Mesendoderm (in vitro differentiated cells): ENCODE results near the gene SPG11.
"Not testable (repeated sequence)": the region's sequence is repeated elsewhere in the genome, so short reads cannot be mapped to it uniquely, and the experiment has no call there.

Experiments
- DNase-seq: peaks from one replicate; pipeline ENCODE4 v3.0.0; 2013
- H2AK5ac ChIP-seq: 2 replicates; pipeline ENCODE4 v1.6.1; 2013; ENCODE audit warnings: low read length, inconsistent platforms
- H2BK120ac ChIP-seq: 2 replicates; pipeline ENCODE4 v1.6.1; 2013; ENCODE audit warnings: low read depth, mild to moderate bottlenecking, low read length, moderate library complexity, mixed read lengths
- H2BK15ac ChIP-seq: replicated peaks from 2 replicates; pipeline ENCODE4 v1.6.1; 2013; ENCODE audit warnings: low read depth, mild to moderate bottlenecking, moderate library complexity
- H2BK5ac ChIP-seq: 2 replicates; pipeline ENCODE4 v1.6.1; 2013; ENCODE audit warnings: low read length, inconsistent platforms
- H3K18ac ChIP-seq: 2 replicates; pipeline ENCODE4 v1.6.1; 2013; ENCODE audit warnings: mild to moderate bottlenecking, low read length, mixed read lengths
- H3K23ac ChIP-seq: one replicate; pipeline ENCODE4 v1.6.1; 2013; ENCODE audit warnings: low read length
- H3K27ac ChIP-seq: 2 replicates; pipeline ENCODE4 v1.5.1; 2013; ENCODE audit warnings: low read depth, mild to moderate bottlenecking, inconsistent platforms, low read length, moderate library complexity
- H3K27me3 ChIP-seq: 2 replicates; pipeline ENCODE4 v1.6.1; 2013; ENCODE audit warnings: low read length, control low read depth, mild to moderate bottlenecking, inconsistent platforms; ENCODE audit not compliant: insufficient read depth, poor library complexity
- H3K36me3 ChIP-seq: 2 replicates; pipeline ENCODE4 v1.6.1; 2013; ENCODE audit warnings: low read length, inconsistent platforms; ENCODE audit not compliant: control insufficient read depth, insufficient read depth
- H3K4ac ChIP-seq: one replicate; pipeline ENCODE4 v1.6.1; 2013; ENCODE audit warnings: low read depth, mild to moderate bottlenecking, low read length, moderate library complexity
- H3K4me1 ChIP-seq: 2 replicates; pipeline ENCODE4 v1.6.1; 2013; ENCODE audit warnings: low read depth, low read length, inconsistent platforms; ENCODE audit not compliant: control insufficient read depth
- H3K4me2 ChIP-seq: 2 replicates; pipeline ENCODE4 v1.6.1; 2013; ENCODE audit warnings: low read length
- H3K4me3 ChIP-seq: 2 replicates; pipeline ENCODE4 v1.5.1; 2013; ENCODE audit warnings: mild to moderate bottlenecking, low read length
- H3K56ac ChIP-seq: one replicate; pipeline ENCODE4 v1.6.1; 2013; ENCODE audit warnings: low read length
- H3K79me1 ChIP-seq: 2 replicates; pipeline ENCODE4 v1.6.1; 2013; ENCODE audit warnings: low read length, inconsistent platforms
- H3K79me2 ChIP-seq: 2 replicates; pipeline ENCODE4 v1.6.1; 2013; ENCODE audit warnings: mild to moderate bottlenecking, low read length; ENCODE audit not compliant: control insufficient read depth, insufficient read depth
- H3K9ac ChIP-seq: 2 replicates; pipeline ENCODE4 v1.6.1; 2013; ENCODE audit warnings: low read length, inconsistent platforms
- H4K5ac ChIP-seq: one replicate; pipeline ENCODE4 v1.6.1; 2013; ENCODE audit warnings: low read length
- H4K8ac ChIP-seq: one replicate; pipeline ENCODE4 v1.6.1; 2013; ENCODE audit warnings: low read depth, mild to moderate bottlenecking, control low read depth, low read length, moderate library complexity
- WGBS: extraction: QIAGEN DNeasy Blood & Tissue Kit; methylation state at CpG from one replicate; pipeline ENCODE4 v1.1.7; 2013; ENCODE audit warnings: low lambda C conversion rate, missing lambda C conversion rate; ENCODE audit not compliant: insufficient coverage; ENCODE audit errors: extremely low coverage; 5-methylcytosine and 5-hydroxymethylcytosine counted together

The SPG11 gene

GRCh38 chr15:44698641-44699040 lies 35.2 kb upstream of the SPG11 start:
- Histone ChIP-seq H2BK120ac (no peak overlapping the region), H3K4me1 (no peaks in the 10 kb centered on the region), H2AK5ac (no peak overlapping the region), H3K9ac (no peak overlapping the region), H2BK5ac (no peak overlapping the region), H3K4me3 (no peak overlapping the region), H3K36me3 (no peaks in the 10 kb centered on the region), H2BK15ac (no peak overlapping the region), H3K4ac (no peak overlapping the region), H3K27me3 (no peaks in the 10 kb centered on the region), H3K18ac (no peak overlapping the region), H3K56ac (no peak overlapping the region), H3K79me1 (no peaks in the 10 kb centered on the region), H3K79me2 (no peaks in the 10 kb centered on the region), H3K23ac (no peak overlapping the region), H3K27ac (no peak overlapping the region), H4K5ac (no peak overlapping the region), H3K4me2 (no peak overlapping the region), H4K8ac (no peak overlapping the region)
- no peak for DNase-seq
- WGBS: no CpG with 5 or more reads among the region's 2 CpGs

GRCh38 chr15:44697014-44697413 lies 33.6 kb upstream of the SPG11 start:
- H3K79me1 ChIP-seq: no peaks in the 10 kb centered on the region

DNA sequence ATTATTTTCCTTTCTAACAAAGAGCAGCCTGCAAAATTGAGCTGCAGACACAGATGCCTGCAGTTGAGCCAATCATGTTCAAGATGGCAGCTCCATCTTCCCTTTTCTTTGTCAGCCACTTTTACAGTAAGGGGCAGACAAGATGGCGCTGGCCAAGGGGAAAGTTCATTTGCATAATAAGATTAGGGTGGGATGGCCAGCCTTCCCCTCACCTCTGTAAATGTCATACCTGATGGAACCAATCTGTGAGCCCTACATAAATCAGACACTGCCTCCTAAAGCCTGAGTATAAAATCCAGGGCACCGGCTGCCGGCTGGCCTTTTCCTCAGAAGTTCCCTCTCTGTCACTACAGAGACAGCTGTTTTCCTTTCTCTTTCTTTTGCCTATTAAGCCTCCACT lies 31.8 kb upstream of the SPG11 start:
- Histone ChIP-seq H2BK15ac (no peak overlapping the region), H3K4ac (no peak overlapping the region), H3K27ac (no peak overlapping the region), H3K36me3 (no peaks in the 10 kb centered on the region), H3K4me1 (no peaks in the 10 kb centered on the region), H3K18ac (no peak overlapping the region), H3K79me1 (no peaks in the 10 kb centered on the region), H2BK120ac (no peak overlapping the region), H4K5ac (no peak overlapping the region), H2AK5ac (no peak overlapping the region), H4K8ac (no peak overlapping the region), H3K27me3 (no peaks in the 10 kb centered on the region), H3K4me3 (no peak overlapping the region), H3K4me2 (no peak overlapping the region), H3K79me2 (no peaks in the 10 kb centered on the region), H3K9ac (no peak overlapping the region), H3K23ac (no peak overlapping the region), H3K56ac (no peak overlapping the region), H2BK5ac (no peak overlapping the region)
- WGBS: no CpG with 5 or more reads among the region's 3 CpGs
- no peak for DNase-seq

More at GRCh38 chr15:44697014-44697413, 33.6 kb upstream of the SPG11 start:
- Histone ChIP-seq H3K4me3 (no peak overlapping the region), H4K8ac (no peak overlapping the region), H3K4me2 (no peak overlapping the region), H3K56ac (no peak overlapping the region), H2BK5ac (no peak overlapping the region), H3K18ac (no peak overlapping the region), H3K27me3 (no peaks in the 10 kb centered on the region), H4K5ac (no peak overlapping the region), H3K4me1 (no peaks in the 10 kb centered on the region), H2BK120ac (no peak overlapping the region), H2AK5ac (no peak overlapping the region), H2BK15ac (no peak overlapping the region), H3K27ac (no peak overlapping the region), H3K9ac (no peak overlapping the region), H3K23ac (no peak overlapping the region), H3K36me3 (no peaks in the 10 kb centered on the region), H3K79me2 (no peaks in the 10 kb centered on the region), H3K4ac (no peak overlapping the region)
- DNase-seq: no peak

GRCh38 chr15:44694416-44694815 lies 31.0 kb upstream of the SPG11 start:
- Histone ChIP-seq H3K4me3 (no peak overlapping the region), H3K18ac (no peak overlapping the region), H3K79me2 (no peaks in the 10 kb centered on the region), H4K8ac (no peak overlapping the region), H2BK5ac (no peak overlapping the region), H3K4ac (no peak overlapping the region), H3K27ac (no peak overlapping the region), H3K36me3 (no peaks in the 10 kb centered on the region), H3K56ac (no peak overlapping the region), H3K23ac (no peak overlapping the region), H2BK15ac (no peak overlapping the region), H3K9ac (no peak overlapping the region), H4K5ac (no peak overlapping the region), H3K4me2 (no peak overlapping the region), H3K4me1 (no peaks in the 10 kb centered on the region), H3K79me1 (no peaks in the 10 kb centered on the region), H2AK5ac (no peak overlapping the region), H3K27me3 (no peaks in the 10 kb centered on the region), H2BK120ac (no peak overlapping the region)
- no peak for DNase-seq
- whole genome bisulfite sequencing: no CpG with 5 or more reads among the region's 4 CpGs

- no peaks in the 10 kb centered on the region for H3K36me3 ChIP-seq
- no peak overlapping the region for H2AK5ac ChIP-seq
- no peak overlapping the region for H4K8ac ChIP-seq
- no peak overlapping the region for H2BK120ac ChIP-seq
- no peak for DNase-seq
- no peak overlapping the region for H2BK15ac ChIP-seq
- no peaks in the 10 kb centered on the region for H3K79me2 ChIP-seq
- H2BK5ac ChIP-seq: no peak overlapping the region
- H4K5ac ChIP-seq: no peak overlapping the region
- H3K18ac ChIP-seq: no peak overlapping the region
- H3K27ac ChIP-seq: no peak overlapping the region
- H3K23ac ChIP-seq: no peak overlapping the region
- no peak overlapping the region for H3K4me3 ChIP-seq
- no CpG with 5 or more reads among the region's 1 CpG for WGBS
- no peak overlapping the region for H3K4me2 ChIP-seq
- H3K56ac ChIP-seq: no peak overlapping the region
- H3K79me1 ChIP-seq: no peaks in the 10 kb centered on the region
- H3K4ac ChIP-seq: no peak overlapping the region
- no peak overlapping the region for H3K9ac ChIP-seq
- H3K4me1 ChIP-seq: no peaks in the 10 kb centered on the region
- H3K27me3 ChIP-seq: no peaks in the 10 kb centered on the region
These were observed 29.2 kb upstream of the SPG11 start for GRCh38 chr15:44692659-44693058.

DNA sequence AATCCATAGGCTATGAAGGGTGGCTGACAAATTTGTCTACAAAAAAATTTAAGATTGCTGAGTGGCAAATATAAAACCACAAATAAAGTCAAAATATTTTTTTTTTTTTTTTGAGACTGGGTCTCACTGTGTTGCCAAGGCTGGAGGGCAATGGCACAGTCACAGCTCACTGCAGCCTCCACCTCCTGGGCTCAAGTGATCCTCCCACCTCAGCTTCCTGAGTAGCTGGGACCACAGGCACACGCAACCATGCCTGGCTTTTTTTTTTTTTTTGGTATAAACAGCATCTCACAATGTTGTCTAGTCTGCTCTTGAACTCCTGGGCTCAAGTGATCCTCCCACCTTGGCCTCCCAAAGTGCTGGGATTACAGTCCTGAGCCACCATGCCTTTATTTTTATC lies 26.8 kb upstream of the SPG11 start:
- H4K5ac ChIP-seq, H3K18ac ChIP-seq, H2BK120ac ChIP-seq, H3K79me1 ChIP-seq, H3K23ac ChIP-seq, H3K27ac ChIP-seq, H3K36me3 ChIP-seq, H4K8ac ChIP-seq, H3K4me2 ChIP-seq, H3K4me3 ChIP-seq, H3K27me3 ChIP-seq, H3K56ac ChIP-seq, DNase-seq, H3K9ac ChIP-seq, H3K79me2 ChIP-seq, H2BK5ac ChIP-seq, H3K4ac ChIP-seq, H2BK15ac ChIP-seq, H3K4me1 ChIP-seq, H2AK5ac ChIP-seq: not testable (repeated sequence)
- no CpG with 5 or more reads among the region's 1 CpG for WGBS
